Measurements from ENCODE around the gene NUDT7. TPM values are rescaled to one million over a fixed set of nuclear protein-coding genes. Genes with fewer than 3 reads are reported as not detected.

The NUDT7 gene
- total RNA-seq, 4 donors from 2014 or later = 2.4 to 18.2 (median 8.7) TPM

DNA sequence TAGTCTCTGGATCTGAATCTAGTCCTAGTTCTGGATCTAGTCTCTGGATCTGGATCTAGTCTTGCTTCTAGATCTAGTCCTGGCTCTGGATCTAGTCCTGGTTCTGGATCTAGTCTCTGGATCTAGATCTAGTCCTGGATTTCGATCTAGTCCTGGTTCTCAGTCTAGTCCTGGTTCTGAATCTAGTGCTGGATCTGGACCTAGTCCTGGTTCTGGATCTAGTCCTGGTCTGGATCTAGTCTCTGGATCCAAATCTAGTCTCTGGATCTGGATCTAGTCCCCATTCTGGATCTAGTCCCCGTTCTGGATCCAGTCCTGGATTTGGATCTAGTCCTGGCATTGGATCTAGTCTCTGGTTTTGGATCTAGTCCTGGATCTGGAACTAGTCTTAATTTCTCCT, 36.2 kb downstream of the NUDT7 start:
- TF ChIP-seq, protein P1, sequence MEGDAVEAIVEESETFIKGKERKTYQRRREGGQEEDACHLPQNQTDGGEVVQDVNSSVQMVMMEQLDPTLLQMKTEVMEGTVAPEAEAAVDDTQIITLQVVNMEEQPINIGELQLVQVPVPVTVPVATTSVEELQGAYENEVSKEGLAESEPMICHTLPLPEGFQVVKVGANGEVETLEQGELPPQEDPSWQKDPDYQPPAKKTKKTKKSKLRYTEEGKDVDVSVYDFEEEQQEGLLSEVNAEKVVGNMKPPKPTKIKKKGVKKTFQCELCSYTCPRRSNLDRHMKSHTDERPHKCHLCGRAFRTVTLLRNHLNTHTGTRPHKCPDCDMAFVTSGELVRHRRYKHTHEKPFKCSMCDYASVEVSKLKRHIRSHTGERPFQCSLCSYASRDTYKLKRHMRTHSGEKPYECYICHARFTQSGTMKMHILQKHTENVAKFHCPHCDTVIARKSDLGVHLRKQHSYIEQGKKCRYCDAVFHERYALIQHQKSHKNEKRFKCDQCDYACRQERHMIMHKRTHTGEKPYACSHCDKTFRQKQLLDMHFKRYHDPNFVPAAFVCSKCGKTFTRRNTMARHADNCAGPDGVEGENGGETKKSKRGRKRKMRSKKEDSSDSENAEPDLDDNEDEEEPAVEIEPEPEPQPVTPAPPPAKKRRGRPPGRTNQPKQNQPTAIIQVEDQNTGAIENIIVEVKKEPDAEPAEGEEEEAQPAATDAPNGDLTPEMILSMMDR (IDR thresholded peaks at IDR 0.05) = no peak
- TF ChIP-seq POLR2A (IDR thresholded peaks at IDR 0.05) (no peak), POLR2AphosphoS5 (IDR thresholded peaks at IDR 0.05) (no peak), EP300 (IDR thresholded peaks at IDR 0.05; ENCODE audit: low read depth) (no peak)
- no peaks in the 10 kb centered on the region for H3K36me3 ChIP-seq
- 57 to 70% methylated on average over 1 to 2 of the region's 2 CpGs for WGBS, 2 donors (ENCODE audit: low coverage in 1 of 2)
- in situ Hi-C loops (cut with MboI; ENCODE audit: low pct_ligation_motif_present in 1 of 4, low pct_unique_long_range_greater_than_20kb in 1 of 4, low sequenced_read_pairs in 3 of 4) = no loop called here
- H3K4me3 ChIP-seq = no peak overlapping the region
- DNase-seq = no peak
- intact Hi-C loops (cut with DNase I; ENCODE audit: low total_unique reads) = no loop called here
- H3K4me1 ChIP-seq = no peaks in the 10 kb centered on the region
- H3K9me3 ChIP-seq = no peaks in the 10 kb centered on the region
- no peak overlapping the region for H3K27ac ChIP-seq
- H3K27me3 ChIP-seq = no peaks in the 10 kb centered on the region

DNA sequence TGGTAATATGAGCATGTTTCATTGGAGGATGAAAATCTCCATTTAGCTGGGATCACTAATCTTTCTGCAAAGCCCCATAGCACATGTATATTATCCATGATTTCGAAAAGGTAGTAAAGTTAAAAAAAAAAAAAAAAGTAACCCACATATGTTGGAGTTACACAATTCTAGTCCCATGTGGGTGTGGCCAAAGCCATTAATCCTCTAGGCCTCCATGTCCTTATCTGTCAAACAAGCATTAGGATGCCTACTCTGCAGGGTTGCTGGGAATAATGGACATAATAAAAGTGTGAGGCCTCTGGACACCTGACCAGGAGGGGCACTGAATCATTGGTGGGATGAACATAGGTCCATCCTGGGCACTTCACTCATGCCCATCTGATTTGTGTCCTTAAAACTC, 36.9 kb downstream of the NUDT7 start:
- H3K4me3 ChIP-seq = no peak overlapping the region
- WGBS, 2 donors (ENCODE audit: low coverage in 1 of 2) = 60 to 89% methylated on average over 1 of the region's 1 CpG

DNA sequence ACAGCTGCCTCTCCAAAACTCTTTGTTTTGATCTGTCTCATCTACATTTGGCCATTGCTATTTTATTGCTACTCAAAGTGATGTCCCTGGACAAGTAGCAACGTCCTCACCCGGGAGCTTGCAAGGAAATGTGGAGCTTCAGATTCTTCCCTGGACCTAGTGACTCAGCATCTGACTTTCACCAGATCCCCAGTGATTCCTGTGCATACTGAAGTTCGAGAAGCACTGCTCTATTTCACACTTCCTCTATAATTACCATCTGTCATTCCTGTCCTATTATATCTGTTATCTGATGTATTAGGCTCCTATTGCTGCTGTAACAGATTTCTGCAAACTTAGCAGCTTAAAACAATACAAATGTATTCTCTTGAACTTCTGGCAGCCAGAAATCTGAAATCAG, 37.5 kb downstream of the NUDT7 start:
- H3K27me3 ChIP-seq = no peaks in the 10 kb centered on the region
- 55 to 62% methylated on average over 3 of the region's 3 CpGs for WGBS, 2 donors (ENCODE audit: low coverage in 1 of 2)
- H3K4me3 ChIP-seq = no peak overlapping the region
- no peaks in the 10 kb centered on the region for H3K9me3 ChIP-seq
- intact Hi-C loops (cut with DNase I; ENCODE audit: low total_unique reads) (no loop called here), in situ Hi-C loops (cut with MboI; ENCODE audit: low pct_ligation_motif_present in 1 of 4, low pct_unique_long_range_greater_than_20kb in 1 of 4, low sequenced_read_pairs in 3 of 4) (no loop called here)
- H3K36me3 ChIP-seq = no peaks in the 10 kb centered on the region
- TF ChIP-seq, protein P1 (IDR thresholded peaks at IDR 0.05) = no peak
- TF ChIP-seq POLR2A (IDR thresholded peaks at IDR 0.05) (no peak), POLR2AphosphoS5 (IDR thresholded peaks at IDR 0.05) (no peak), EP300 (IDR thresholded peaks at IDR 0.05; ENCODE audit: low read depth) (no peak)
- no peak overlapping the region for H3K27ac ChIP-seq
- H3K4me1 ChIP-seq = peaks cover 0 to 7% (median 0%) of the 10 kb centered on the region in 4 donors
- DNase-seq = no peak

More for the DNA sequence above, 36.9 kb downstream of the NUDT7 start:
- Histone ChIP-seq H3K27ac (no peak overlapping the region), H3K36me3 (no peaks in the 10 kb centered on the region), H3K27me3 (no peaks in the 10 kb centered on the region), H3K4me1 (peaks cover 0 to 4% (median 0%) of the 10 kb centered on the region in 4 donors), H3K9me3 (no peaks in the 10 kb centered on the region)
- TF ChIP-seq POLR2AphosphoS5 (IDR thresholded peaks at IDR 0.05) = no peak
- TF ChIP-seq, protein P1 (IDR thresholded peaks at IDR 0.05) = no peak
- no peak for TF ChIP-seq POLR2A (IDR thresholded peaks at IDR 0.05)
- TF ChIP-seq EP300 (IDR thresholded peaks at IDR 0.05; ENCODE audit: low read depth) = no peak
- in situ Hi-C loops (cut with MboI; ENCODE audit: low pct_ligation_motif_present in 1 of 4, low pct_unique_long_range_greater_than_20kb in 1 of 4, low sequenced_read_pairs in 3 of 4) = no loop called here
- intact Hi-C loops (cut with DNase I; ENCODE audit: low total_unique reads) = no loop called here
- DNase-seq = no peak

DNA sequence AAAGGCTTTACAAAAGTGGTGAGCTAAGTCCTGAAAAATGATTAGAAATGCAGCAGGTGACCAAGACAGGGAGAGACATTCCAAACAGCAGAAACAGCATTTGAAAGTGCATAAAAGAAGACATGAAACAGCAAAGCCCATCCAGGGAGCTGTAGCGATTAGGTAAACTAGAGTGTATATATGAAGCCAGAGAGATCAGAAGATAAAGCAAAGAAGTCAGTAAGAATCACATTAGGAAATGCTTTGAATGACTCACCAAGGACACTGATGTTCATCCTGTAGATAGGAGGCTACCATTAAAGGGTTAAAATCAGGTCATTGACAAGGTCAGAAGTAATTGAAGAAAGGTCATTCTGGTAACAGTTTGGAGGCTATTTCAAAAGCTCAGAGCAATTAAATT, 38.5 kb downstream of the NUDT7 start:
- no peak overlapping the region for H3K27ac ChIP-seq
- H3K27me3 ChIP-seq = no peaks in the 10 kb centered on the region
- no peak for DNase-seq
- WGBS, 2 donors (ENCODE audit: low coverage in 1 of 2) = 58 to 68% methylated on average over 1 of the region's 1 CpG
- peaks cover 0 to 7% (median 0%) of the 10 kb centered on the region in 4 donors for H3K4me1 ChIP-seq
- intact Hi-C loops (cut with DNase I; ENCODE audit: low total_unique reads) (no loop called here), in situ Hi-C loops (cut with MboI; ENCODE audit: low pct_ligation_motif_present in 1 of 4, low pct_unique_long_range_greater_than_20kb in 1 of 4, low sequenced_read_pairs in 3 of 4) (no loop called here)
- TF ChIP-seq, protein P1 (IDR thresholded peaks at IDR 0.05) = no peak
- TF ChIP-seq EP300 (IDR thresholded peaks at IDR 0.05; ENCODE audit: low read depth) (no peak), POLR2A (IDR thresholded peaks at IDR 0.05) (no peak), POLR2AphosphoS5 (IDR thresholded peaks at IDR 0.05) (no peak)
- no peak overlapping the region for H3K4me3 ChIP-seq
- H3K9me3 ChIP-seq = no peaks in the 10 kb centered on the region
- no peaks in the 10 kb centered on the region for H3K36me3 ChIP-seq

Measured in transverse colon (tissue), 4 donors.